Right renal pelvis (tissue), 4 donors: Measurements from ENCODE around the gene PRKCH. TPM values are rescaled to one million over a fixed set of nuclear protein-coding genes. Genes with fewer than 3 reads are reported as not detected.
A peak's percentile ranks its signal among the peaks of the same experiment; 100 is the strongest.
"Not testable (repeated sequence)": the region's sequence is repeated elsewhere in the genome, so short reads cannot be mapped to it uniquely, and the experiment has no call there.

ENCODE experiments used
- DNase-seq, 4 donors: peaks; one replicate each; pipeline ENCODE4 v3.0.0-alpha.2; 2013; ENCODE audit warnings: low read depth in 4 of 4, low spot score in 3 of 4, missing footprints in 1 of 4
- polyA plus RNA-seq, 4 donors: library from polyadenylated mRNA; unstranded; fragments of 120-200 nt; gene quantifications; one replicate each; pipeline ENCODE4 v1.2.1, GENCODE V29; 2013; ENCODE audit not compliant: insufficient read length in 4 of 4

PRKCH gene
- polyA plus RNA-seq, 4 donors, result 17.2 to 19.8 (median 18.4) TPM

- DNase-seq, result no peak
Observed at GRCh38 chr14:61304688-61305087, 16.7 kb upstream of the PRKCH start.

GRCh38 chr14:61308198-61308597 is 13.2 kb upstream of the PRKCH start:
- no peak for DNase-seq

GRCh38 chr14:61308701-61309100 is 12.7 kb upstream of the PRKCH start:
- not testable (repeated sequence) for DNase-seq

- DNase-seq, result no peak
Observed at GRCh38 chr14:61315313-61315712, 6.1 kb upstream of the PRKCH start.

GRCh38 chr14:61319086-61319485 is 2.3 kb upstream of the PRKCH start:
- DNase-seq, result no peak

GRCh38 chr14:61319706-61320105 is 1.7 kb upstream of the PRKCH start:
- DNase-seq, result no peak

GRCh38 chr14:61320170-61320569 is 1.2 kb upstream of the PRKCH start:
- not testable (repeated sequence) for DNase-seq

GRCh38 chr14:61320806-61321384 is 484 bp upstream of the PRKCH start:
- DNase-seq, result no peak

- peak in 1 of 4 donors; percentile 12 for DNase-seq
Observed at GRCh38 chr14:61322011-61322798, 826 bp downstream of the PRKCH start.

- peak in 1 of 4 donors; percentile 15 for DNase-seq
Observed at GRCh38 chr14:61322799-61323290, 1.5 kb downstream of the PRKCH start.

GRCh38 chr14:61323970-61324369 is 2.6 kb downstream of the PRKCH start:
- no peak for DNase-seq

GRCh38 chr14:61325166-61325565 is 3.8 kb downstream of the PRKCH start:
- DNase-seq, result no peak

- DNase-seq, result no peak
Observed at GRCh38 chr14:61326146-61326545, 4.8 kb downstream of the PRKCH start.

- no peak for DNase-seq
Observed at GRCh38 chr14:61326847-61327246, 5.5 kb downstream of the PRKCH start.

GRCh38 chr14:61328626-61329262 is 7.4 kb downstream of the PRKCH start:
- DNase-seq, result no peak

GRCh38 chr14:61329478-61330051 is 8.2 kb downstream of the PRKCH start:
- no peak for DNase-seq

GRCh38 chr14:61330511-61330910 is 9.1 kb downstream of the PRKCH start:
- no peak for DNase-seq

- DNase-seq, result no peak
Observed at GRCh38 chr14:61331992-61332657, 10.7 kb downstream of the PRKCH start.

- DNase-seq, result no peak
Observed at GRCh38 chr14:61332658-61333029, 11.3 kb downstream of the PRKCH start.

GRCh38 chr14:61333087-61333486 is 11.7 kb downstream of the PRKCH start:
- DNase-seq, result no peak

- no peak for DNase-seq
Observed at GRCh38 chr14:61334197-61334701, 12.9 kb downstream of the PRKCH start.
